ENCODE measurements around the gene ADGRA1.

The ADGRA1 gene

DNA sequence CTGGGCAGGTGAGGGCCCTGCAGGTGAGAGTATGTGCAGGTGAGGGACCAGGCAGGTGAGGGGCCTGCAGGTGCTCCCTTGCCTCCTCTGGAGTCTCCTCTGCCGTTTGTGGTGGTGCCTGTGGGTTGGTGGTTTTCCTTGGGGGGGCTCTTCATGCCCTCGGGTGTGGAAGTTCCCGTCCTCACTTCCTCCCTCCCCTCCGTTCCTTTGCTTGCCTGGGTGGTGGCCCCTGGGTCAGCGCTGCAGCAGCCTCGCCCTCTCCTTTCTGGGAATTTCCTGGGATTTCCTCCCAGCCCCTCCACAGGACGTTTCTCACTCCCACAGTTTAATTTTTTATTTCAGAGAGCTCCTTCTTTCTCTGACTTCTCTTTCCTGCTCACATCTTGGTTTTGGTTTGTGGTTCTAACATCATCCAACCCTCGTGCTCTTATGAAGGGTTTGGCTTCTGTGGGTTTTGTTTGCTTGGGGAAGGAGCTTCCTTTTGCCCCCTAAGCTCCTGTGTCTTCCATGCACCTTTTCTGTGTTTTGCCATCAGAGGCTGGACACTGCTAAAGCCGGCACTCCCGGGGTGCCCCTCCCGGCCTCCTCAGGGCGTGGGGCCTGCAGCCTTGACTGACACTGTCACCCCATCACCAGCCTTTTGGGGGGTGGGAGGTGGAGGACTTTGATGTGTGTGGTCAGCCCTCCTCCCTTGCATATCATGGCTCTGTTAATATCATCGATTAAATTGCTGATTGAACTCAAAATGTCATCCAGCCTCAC lies 29.2 kb upstream of the ADGRA1 start:
- DNase-seq = no peak

DNA sequence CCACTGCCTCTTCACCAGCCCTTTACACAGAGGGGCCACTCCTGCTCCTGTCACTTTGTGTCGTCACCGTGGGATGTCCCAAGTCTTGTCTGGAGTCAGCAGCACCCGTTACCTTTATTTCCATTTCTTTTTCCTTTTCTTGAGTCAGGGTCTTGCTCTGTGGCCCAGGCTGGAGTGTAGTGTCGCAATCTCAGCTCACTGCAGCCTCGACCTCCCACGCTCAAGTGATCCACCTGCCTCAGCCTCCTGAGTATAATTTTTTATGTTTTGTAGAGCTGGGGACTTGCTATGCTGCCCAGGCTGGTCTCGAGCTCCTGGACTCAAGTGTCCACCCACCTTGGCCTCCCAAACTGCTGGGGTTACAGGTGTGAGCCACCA lies 28.6 kb upstream of the ADGRA1 start:
- DNase-seq = no peak

DNA sequence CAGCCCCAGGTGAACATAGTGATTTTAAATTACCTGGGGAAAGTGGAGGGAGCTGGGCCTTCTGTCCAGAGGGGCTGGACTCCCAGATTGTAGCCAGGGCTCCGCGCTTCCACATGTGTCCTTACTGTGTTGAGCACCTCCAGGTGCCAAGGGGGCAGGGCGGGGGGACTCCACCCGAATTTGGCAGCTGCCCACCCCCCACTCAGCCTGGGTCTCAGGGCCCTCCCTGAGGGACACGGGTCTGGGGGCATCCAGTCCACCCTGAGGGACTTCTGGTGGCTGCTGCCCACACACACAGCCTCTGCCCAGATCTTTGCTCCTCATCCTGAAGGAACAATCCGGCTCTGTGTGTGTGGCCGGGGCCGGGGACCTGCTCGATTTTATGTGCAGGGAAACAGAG lies 28.2 kb upstream of the ADGRA1 start:
- DNase-seq = no peak

DNA sequence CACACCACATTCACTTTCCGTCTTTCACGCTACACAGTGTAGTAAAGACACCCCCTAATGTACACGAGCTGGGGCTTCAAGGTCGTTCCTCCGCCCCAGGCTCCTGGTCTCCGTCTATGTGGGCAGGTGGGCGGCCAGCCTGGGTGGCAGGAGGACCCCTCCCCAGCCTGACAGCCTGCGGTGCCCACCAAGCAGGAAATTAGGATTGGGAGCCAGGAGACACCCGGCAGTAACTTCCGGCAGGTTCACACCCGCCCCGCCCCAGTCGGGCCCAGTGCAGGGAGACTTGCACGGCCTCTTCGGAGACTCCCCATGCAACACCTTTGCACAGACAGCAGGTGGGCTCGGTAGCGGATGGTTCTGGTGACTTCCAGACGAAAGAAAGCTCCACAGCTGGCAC lies 27.7 kb upstream of the ADGRA1 start:
- DNase-seq = no peak

DNA sequence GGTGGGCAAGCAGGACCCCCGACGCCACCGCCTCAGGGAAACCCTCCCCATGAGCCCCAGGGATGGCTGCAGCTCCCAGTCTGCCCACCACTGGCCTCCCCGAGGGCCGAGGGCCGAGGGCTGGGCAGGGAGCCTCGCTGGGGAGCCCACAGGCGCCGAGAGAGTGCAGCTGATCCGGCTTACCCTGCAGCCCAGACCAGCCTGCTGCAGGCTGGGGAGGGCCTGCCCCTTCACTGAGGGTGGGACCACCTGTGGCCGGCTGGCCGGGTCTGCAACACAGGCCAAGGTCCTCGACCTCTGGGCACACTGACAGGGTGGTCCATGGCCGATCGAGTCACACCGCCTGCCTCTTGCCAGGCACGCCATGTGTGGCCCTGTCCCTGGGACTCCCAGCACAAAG lies 27.3 kb upstream of the ADGRA1 start:
- no peak for DNase-seq

DNA sequence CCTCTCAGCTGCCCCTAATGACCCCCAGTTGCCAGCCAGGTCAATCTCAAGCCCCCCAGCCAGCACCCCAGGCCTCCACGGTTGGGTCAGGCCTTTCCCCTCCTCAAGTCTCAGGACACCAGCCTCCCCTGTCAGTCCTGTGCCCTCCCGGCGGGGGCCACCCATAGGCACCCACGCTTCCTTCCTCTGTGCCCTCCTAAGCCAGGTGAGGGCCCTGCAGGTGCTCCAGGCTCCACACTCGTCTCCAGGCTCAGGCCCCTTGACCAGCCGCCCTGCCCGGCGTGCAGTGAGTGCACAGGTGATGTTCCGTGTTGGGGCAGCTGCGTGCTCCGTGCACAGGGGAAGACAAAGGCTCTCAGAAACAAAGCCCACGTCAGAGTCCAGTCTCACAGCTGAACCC lies 26.8 kb upstream of the ADGRA1 start:
- DNase-seq = no peak

DNA sequence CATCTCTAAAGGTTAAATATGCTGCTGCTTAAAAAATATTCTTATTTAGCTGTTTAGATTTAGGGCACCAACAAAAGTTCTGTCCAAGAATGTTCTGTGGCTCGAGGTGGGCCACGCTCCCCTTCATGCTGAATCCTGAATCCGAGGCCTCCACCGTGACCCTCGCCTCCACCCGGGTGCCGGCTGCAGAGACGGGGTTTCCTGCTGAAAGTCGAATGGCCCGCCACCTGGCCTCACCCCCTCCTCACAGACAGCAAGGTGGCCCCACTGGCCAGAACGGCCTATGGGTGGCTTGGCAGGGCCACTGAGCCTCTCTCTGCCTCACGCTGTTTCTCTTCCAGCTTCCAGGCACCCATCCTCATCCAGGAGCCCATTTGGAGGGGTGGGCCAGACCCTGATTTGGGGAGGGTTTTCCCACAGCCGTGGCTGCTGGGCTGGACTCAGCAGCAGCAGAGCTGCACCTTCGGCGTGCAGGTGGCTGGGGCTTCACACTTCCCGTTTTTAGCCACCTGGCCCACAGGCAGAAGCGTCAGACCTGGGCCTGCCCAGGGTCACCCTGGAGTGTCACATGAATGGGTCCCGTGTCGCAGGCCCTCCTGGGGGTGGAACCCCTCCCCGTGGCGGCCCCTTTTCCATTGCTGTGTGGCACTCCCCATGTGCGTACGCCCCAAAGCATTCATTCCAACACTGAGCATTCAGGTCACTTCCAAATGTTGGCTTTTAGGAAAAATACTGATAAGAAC lies 26.3 kb upstream of the ADGRA1 start:
- no peak for DNase-seq

DNA sequence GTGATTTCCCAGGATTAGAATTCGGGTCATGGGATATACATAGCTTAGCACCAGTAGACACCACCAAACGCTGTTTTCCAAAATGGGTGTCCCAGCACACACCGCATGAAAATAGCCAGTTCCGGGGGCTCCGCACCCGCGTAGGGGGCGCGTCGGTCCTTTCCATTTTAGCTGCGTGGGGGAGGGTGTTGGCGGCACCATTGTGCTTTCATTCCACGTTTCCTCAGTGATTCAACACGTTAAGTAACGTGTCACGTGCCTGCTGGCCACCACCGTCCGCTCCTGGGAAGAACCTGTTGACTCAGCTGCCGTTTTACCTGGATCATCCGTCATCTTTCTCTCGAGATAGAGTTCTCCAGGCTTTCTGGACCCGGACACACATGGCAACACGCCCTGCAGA lies 25.6 kb upstream of the ADGRA1 start:
- DNase-seq = no peak

DNA sequence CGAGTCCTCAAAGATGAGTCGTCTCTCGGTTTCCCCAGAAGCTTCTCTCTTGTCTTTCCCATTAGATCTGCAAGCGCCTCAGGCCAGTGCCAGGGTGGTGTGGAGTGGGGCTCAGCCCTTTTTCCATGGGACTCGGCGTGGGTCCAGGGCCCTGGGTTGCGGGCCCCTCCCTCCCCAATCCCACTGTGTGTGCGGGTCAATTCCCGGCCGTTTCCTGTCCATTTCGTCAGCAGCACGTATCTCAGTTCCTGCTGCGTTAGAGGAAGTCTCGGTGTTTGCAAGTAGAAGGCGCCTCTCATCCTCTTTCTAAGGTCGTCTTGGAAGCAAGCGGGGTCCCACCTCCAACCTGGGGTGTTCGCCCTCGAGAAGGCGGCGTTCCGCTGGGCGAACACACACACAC lies 25.1 kb upstream of the ADGRA1 start:
- DNase-seq = no peak

DNA sequence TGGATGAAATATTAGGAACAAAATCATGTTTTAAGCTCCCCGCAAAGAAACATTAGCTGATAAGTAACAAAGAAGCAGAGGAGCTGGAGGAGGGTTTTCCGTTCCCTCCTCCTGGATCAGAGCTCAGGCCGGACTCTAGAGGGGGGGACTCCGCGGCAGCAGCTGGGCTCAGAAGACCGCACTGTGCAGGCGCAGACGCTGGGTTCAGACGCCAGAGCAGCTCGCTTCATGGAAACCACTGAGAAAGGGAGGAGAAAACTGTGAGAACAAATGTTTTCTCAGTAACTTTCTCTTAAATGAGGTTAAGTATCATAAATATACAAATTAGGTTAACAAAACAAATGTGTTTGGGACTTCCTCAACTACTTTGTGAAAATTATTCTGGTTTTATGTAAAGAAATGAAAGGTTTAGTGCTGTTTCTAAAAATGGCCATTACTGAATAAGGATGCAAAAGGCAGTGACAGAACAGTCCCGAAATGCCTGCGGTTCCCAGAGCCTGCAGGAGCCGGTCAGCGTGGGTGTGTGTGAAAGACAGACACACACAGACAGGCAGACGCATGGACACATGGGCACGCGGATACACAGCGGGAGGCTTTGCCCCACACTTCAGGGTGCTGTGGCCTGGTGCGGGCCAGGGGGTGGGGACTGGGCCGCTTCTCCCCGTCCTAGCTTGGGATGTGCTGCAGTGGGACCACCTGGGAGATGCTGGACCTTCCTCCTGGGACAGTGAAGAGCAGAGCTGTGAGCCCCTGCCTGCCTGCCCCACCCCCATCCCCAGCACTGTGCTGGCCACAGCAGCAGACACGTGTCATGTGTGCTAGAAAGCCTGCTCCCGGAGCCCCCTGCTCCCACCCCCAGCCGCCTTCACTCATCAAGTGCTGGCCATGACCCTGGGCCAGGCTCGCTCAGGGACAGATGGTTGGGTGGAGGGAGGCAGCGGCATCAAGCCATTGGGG lies 20.3 kb upstream of the ADGRA1 start:
- DNase-seq = no peak

DNA sequence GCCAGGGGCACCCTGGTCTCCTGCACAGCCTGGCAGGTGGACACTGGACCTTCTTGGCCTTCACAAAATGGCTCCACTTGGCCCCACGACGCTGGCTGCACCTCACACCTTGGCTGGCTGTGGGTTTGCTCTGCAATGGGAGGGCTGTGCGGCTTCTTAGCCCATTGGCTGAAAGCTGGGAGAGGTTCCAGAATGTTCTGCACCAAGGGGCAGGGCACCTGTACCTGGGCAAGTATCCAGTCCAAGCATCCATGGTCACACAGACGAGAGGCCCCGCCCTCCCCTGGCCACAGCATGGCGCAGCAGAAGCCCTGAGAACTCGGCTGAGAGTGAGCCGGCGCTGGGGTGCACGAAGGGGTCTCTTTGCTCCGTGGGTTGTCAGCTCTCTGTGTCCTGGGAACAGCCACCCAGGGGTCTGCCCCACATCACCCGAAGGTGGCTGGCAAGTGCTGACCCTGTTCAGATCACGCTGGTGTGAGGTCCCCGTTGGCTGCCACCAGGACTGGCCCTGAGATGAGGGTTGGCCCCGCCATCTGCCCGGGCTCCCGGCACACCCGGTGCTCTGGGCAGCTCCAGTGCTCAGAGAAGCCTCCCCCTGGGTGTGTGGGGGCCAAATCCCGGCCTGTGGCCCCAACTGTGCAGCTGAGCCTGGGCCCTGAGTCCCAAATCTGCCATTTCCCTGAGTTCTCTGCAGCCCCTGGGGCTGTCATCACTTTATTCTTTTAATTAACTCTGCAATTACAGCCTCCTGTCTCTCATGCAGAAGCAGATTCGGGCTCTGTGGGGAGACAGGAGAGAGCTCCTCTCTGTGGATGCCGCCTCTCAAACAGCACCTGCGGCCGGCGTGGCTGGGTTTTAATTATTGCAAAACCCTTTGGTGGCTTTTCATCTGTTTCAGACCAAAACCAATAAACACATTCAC lies 19.4 kb upstream of the ADGRA1 start:
- DNase-seq = no peak

DNA sequence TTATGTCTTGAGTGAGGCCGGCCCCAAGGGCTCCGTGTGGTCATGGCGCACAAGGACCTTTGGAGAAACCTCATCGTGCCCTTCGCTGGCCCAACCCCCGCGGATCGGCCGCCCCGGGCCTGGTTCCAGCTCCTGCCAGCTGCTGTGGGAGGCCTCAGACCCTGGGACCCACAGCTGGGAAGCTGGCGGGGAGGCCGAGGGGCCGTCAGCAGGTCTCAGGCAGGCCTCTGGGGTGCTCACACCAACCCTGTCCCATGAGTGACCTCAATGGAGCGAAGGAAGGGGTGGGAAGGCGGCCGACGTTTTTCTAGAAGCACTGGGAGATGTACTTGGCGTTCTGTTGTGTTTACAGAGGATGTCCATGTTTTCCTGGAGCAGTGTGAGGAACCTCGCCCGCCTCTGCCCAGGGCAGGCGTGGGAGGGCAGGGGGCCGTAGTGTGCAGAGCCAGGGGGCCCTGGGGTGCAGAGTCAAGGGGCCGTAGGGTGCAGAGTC lies 18.6 kb upstream of the ADGRA1 start:
- DNase-seq = no peak

DNA sequence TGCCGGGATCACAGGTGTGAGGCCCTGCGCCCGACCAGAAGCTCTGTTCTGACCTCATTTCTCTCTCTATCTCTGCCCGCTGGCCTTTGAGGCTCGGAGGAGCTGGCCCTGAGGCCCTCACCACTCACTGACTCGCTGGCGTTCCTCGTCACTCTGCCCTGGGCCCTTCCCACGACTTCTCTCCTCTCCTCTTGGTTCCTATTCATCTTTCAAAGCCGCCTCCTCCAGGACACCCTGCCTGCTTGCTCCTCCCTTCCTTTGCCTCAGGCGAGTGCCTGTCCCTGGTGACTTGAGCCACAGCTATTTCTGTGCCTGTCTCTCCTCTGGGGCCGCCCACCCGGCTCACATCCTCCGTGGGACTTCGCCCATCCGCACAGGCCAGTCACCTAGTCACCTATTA lies 17.3 kb upstream of the ADGRA1 start:
- no peak for DNase-seq

DNA sequence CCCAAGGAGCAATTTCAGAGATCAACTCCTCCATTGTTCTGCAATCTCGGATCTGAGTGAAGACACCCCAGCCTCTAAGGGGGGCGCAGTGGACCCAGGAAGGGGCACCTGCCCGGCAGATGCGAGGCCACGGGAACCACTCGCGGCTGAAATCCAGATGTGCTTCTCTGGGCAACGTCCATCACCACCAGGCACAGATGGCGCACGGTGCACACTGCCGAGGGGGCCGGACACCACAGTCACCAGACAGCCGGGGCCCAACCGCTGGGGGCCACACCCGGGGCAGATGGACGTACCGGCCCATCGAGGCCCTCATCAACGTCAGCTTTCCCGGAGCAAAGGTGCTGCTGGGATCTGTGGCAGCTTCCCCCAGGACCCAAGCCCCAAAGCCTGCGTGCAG lies 16.9 kb upstream of the ADGRA1 start:
- DNase-seq = no peak

DNA sequence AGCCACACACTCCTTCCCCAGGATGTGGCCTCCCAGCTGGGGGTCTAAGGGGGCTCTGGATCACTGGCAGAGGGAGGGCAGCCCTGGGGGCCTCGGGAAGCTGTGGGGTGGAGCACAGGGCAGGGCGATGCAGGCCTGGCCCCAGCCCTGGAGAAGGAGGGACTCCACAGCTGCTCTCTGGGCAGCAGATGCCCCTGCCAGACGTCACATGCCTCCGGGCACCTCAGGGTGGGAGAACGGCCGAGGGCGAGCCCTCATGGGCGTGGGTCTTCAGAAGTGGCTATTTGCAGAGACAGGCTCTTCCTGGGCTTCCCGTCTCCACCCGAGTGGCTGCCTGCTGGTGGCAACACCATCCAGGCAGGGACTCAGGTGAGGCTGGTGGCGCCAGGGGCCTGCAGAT lies 16.0 kb upstream of the ADGRA1 start:
- no peak for DNase-seq

DNA sequence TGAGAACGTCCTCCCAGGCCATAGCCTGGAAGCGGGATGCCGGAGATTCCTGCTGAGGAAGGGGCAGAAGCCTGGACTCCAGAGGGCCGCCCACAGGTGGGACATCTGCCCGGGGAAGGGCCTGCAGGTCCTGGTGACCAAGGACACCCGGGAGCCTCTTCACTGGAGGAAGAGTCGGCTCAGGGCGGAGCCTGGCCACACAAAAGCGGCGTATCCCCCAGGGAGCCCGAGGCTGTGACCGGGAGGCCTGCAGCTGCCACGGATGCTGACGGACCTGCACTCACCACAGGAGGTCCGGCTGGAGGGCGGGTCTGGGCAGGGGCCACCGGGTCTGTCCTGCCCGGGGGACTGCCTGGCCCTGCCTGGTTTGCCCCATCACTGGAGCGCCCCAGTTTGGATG lies 15.5 kb upstream of the ADGRA1 start:
- DNase-seq = no peak

DNA sequence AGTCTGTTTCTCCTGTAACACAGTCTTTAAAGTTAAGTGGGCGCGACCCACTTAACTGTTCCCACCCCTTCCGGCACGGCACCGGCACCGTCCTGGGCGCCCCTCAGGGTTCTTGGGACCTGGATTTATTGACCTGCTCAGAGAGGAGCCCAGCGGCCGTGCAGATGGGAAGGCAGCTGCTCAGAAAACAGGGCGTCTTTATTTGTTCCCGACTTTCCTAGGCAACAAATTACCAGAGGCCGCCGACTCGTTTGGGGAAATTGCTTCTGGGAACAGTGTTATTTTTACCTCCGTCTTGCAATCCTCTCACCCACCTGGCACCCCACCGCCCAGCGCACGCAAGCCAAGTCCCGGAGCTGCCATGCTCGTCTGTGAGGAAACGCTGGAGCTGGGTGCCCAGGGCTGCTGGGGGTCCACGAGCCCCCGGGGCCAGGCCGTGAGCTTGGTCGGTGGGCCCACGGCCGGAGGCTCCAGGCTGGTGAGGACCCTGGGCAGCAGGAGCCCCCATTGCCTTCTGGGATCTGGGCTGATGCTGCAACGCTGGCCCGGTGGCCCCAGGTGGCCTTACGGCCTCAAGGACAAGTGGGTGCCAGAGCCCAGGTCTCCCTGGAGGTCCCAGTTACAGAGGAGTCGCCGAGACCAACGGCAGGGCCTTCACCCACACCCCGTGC lies 14.9 kb upstream of the ADGRA1 start:
- DNase-seq = no peak

DNA sequence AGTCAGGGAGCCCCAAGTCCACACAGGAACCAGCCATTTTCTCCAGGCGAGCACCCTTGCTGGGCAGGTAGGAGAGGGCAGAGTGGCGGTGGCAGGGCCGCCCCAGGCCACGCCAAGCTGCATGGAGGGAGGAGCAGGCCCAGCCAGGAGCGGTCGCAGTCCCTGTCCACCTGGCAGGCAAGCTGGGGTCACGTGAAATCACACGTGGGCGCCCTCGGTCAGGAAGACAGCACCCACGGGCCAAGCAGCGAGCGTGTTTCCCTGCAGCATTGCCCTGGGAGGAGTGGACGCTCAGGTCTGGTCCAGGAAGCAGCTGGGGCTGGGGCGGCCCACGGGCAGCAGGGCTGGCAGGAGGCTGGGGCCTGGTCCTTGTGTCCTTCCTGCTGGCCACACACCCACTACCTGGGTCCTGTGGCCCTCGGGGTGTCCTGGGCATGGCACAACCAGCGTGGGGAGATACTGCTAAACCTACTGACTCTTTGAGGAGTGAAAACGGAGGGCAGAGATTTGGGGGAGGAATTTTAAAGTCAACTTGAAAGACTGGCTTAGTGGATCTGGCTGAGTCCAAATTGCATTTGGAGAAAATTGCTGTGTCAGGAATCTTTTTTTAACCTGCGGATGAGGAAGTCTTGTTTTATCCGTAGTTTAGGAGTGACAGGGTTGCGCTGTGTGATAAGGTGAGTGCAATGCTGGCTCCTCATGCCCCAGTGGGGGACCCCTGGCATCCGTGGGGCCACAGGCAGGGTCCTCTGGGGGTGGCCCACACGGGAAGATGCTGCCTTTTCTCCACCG lies 12.2 kb upstream of the ADGRA1 start:
- DNase-seq = no peak

DNA sequence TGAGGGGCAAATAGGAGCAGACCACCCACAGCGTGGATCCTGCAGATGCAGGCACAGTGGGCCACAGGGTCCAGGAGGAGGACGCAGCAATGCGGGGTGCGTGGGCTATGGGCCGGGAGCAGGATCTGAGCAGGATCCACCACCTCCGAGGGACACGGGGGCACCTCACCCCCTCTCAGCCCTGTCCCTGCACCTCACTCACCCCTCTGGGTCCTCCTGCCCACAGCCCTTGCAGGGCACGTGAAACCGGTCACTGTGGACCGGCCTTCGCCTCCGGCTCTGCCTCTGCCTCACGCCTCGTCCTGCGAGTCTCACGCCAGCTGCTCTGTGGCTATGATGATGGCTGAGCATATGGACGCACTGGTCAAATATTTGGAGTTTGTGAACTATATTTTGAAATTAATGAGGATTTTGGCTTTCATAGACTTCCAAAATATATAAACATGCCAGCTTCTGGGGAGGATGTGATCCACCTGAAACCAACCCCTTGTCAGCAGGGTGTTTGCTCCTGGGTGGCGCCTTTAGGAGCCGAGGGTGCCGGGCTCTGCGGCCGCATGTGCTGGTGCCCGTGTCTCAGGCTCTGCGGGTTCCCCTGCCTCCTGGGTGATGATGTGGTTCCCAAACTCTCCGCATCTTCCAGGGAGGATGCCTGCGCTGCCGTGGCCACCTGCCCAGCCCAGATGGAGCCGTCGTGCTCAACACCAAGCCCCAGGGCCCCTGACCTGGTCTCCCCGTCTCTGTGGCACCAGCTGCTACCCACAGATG lies 11.3 kb upstream of the ADGRA1 start:
- no peak for DNase-seq
